ENCODE measurements around the gene SBF2. TPM values are rescaled to one million over a fixed set of nuclear protein-coding genes. Genes with fewer than 3 reads are reported as not detected.

Gene SBF2
- total RNA-seq, 1 donor from 2014 or later: 34.5 TPM

DNA sequence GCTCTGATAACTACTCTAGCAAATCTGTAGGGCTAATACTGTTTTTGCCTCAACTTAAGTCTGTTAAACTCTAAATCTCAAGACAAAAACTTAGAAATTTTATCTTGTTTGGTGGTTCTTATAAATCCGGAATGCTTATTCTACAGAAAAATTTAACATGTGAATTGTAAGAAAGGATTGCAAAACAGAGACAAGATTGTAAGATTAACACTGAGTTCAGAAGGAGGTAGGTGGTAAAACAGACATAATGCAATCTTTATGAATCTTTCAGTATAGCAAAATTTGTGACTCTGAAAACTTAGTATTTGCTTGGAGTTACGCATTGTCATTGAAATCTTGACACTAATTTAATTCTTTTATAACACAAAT is 263.9 kb downstream of the SBF2 start:
- no peaks in the 10 kb centered on the region for H3K4me1 ChIP-seq
- TF ChIP-seq, protein P1, sequence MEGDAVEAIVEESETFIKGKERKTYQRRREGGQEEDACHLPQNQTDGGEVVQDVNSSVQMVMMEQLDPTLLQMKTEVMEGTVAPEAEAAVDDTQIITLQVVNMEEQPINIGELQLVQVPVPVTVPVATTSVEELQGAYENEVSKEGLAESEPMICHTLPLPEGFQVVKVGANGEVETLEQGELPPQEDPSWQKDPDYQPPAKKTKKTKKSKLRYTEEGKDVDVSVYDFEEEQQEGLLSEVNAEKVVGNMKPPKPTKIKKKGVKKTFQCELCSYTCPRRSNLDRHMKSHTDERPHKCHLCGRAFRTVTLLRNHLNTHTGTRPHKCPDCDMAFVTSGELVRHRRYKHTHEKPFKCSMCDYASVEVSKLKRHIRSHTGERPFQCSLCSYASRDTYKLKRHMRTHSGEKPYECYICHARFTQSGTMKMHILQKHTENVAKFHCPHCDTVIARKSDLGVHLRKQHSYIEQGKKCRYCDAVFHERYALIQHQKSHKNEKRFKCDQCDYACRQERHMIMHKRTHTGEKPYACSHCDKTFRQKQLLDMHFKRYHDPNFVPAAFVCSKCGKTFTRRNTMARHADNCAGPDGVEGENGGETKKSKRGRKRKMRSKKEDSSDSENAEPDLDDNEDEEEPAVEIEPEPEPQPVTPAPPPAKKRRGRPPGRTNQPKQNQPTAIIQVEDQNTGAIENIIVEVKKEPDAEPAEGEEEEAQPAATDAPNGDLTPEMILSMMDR (IDR thresholded peaks at IDR 0.05): no peak
- no peak overlapping the region for H3K4me3 ChIP-seq
- no peaks in the 10 kb centered on the region for H3K27me3 ChIP-seq
- DNase-seq (ENCODE audit: low spot score in 2 of 2): no peak
- H3K36me3 ChIP-seq: peaks cover 0 to 2% of the 10 kb centered on the region in 2 donors
- H3K27ac ChIP-seq: no peak overlapping the region
- intact Hi-C loops (cut with DNase I): no loop called here
- H3K9me3 ChIP-seq: no peaks in the 10 kb centered on the region

DNA sequence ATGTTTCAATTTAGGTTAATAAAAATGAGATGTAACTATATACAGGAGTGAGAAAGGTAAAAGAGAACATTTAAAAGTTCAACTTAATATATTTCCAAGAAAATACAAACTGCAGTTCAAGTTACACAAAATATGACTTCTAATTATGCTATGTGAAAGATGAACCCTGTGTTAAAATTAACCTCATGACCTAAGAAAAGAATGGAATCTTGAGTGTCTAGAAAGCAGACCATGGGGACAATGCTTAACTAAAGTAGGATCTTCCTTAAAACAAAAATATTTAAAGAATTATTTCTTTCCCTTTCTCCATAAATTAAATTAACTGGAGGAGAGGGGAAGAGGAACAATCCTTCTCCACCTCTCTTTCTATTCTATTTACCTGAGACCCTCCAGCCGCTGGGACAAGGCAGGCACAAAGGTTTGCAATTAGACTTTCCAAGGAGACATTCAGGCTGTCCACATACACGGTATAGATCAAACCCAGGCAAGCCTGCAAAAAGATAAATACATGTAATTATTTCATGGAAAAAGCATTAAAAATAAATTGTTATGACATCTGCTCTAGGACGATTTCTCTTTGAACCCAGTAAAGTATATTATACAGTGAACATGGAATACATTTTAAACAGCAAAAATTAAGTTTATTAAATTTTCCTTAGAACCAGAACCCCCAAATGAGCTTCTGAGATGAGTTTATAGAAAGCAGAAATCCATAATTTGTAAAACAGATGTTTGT is 264.5 kb downstream of the SBF2 start:
- Histone ChIP-seq H3K27me3 (no peaks in the 10 kb centered on the region), H3K4me1 (no peaks in the 10 kb centered on the region), H3K27ac (no peak overlapping the region), H3K9me3 (no peaks in the 10 kb centered on the region), H3K36me3 (peaks cover 0 to 2% of the 10 kb centered on the region in 2 donors), H3K4me3 (no peak overlapping the region)
- intact Hi-C loops (cut with DNase I): no loop called here
- TF ChIP-seq, protein P1 (IDR thresholded peaks at IDR 0.05): no peak
- no peak for DNase-seq (ENCODE audit: low spot score in 2 of 2)

DNA sequence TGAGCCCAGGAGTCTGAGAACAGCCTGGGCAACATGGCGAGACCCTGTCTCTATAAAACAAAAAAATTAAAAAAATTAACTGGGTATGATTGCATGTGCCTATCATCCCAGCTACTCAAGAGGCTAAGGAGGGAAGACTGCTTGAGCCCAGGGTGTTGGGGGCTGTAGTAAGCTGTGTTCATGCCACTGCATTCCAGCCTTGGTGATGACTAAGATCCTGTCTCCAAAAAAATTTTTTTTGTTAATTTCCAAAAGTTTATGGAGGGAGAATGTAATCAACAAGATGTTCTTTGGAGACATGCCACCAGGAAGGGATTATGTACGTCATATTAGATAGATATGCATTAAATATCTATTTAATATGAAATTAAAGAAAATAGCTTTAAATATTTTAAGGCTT is 267.5 kb downstream of the SBF2 start:
- Histone ChIP-seq H3K4me1 (no peaks in the 10 kb centered on the region), H3K9me3 (no peaks in the 10 kb centered on the region), H3K27me3 (no peaks in the 10 kb centered on the region), H3K4me3 (no peak overlapping the region), H3K36me3 (peaks cover 0 to 2% of the 10 kb centered on the region in 2 donors), H3K27ac (no peak overlapping the region)
- DNase-seq (ENCODE audit: low spot score in 2 of 2): no peak
- TF ChIP-seq, protein P1 (IDR thresholded peaks at IDR 0.05): no peak
- intact Hi-C loops (cut with DNase I): no loop called here

DNA sequence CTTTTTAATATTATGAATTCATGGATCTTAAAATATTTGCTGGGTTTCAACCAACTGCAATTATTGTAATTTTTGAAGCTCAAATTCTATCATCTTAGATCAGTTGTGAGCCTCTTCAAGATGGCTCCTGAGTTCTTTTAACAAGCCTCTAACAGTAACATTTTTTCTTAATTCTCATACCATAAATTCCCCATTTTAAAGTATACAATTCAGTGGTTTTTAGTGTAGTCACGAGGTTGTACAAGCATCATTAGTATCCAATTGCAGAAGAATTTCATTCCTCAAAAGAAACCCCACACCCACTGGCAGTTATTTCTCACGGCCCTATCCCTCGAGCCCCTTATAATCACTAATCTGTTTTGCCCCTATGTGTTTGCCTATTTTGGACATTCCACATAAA is 270.8 kb downstream of the SBF2 start:
- intact Hi-C loops (cut with DNase I): no loop called here
- H3K4me1 ChIP-seq: no peaks in the 10 kb centered on the region
- H3K36me3 ChIP-seq: peaks cover 0 to 2% of the 10 kb centered on the region in 2 donors
- no peak overlapping the region for H3K4me3 ChIP-seq
- no peaks in the 10 kb centered on the region for H3K9me3 ChIP-seq
- no peaks in the 10 kb centered on the region for H3K27me3 ChIP-seq
- no peak overlapping the region for H3K27ac ChIP-seq
- DNase-seq (ENCODE audit: low spot score in 2 of 2): no peak
- TF ChIP-seq, protein P1 (IDR thresholded peaks at IDR 0.05): no peak

DNA sequence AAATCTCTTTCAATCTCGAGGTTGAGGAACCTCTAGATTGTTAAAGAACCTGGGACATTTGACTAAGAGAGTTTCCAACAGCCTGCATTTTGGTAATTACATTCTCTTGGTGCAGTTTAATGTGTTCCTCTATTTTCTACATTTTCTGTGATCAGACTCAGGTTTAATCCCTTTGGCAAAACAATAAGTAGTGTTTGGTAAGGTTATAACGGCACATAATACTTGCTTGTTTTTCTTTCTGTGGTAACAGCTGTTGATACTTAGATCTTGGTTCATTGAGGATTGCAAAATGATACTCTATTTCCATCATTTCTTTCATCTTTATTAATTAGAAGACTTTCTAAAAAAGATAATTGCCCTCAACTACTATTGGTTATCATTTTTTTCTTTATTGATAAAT is 271.3 kb downstream of the SBF2 start:
- TF ChIP-seq, protein P1 (IDR thresholded peaks at IDR 0.05): no peak
- H3K27ac ChIP-seq: no peak overlapping the region
- no peak for DNase-seq (ENCODE audit: low spot score in 2 of 2)
- no peaks in the 10 kb centered on the region for H3K27me3 ChIP-seq
- H3K9me3 ChIP-seq: no peaks in the 10 kb centered on the region
- intact Hi-C loops (cut with DNase I): no loop called here
- peaks cover 0 to 1% of the 10 kb centered on the region in 2 donors for H3K36me3 ChIP-seq
- H3K4me3 ChIP-seq: no peak overlapping the region
- no peaks in the 10 kb centered on the region for H3K4me1 ChIP-seq
